Activated CD8-positive, alpha-beta memory T cell treated with anti-CD3 and anti-CD28 coated beads for 1 hour (primary cell): Measurements from ENCODE around the gene AIF1.

Experiments used
- DNase-seq, 2 donors: peaks; one replicate each; pipeline ENCODE4 v3.0.0-alpha.2; 2020; ENCODE audit warnings: low read depth in 1 of 2; ENCODE audit errors: extremely low read depth in 1 of 2

Gene AIF1

DNA sequence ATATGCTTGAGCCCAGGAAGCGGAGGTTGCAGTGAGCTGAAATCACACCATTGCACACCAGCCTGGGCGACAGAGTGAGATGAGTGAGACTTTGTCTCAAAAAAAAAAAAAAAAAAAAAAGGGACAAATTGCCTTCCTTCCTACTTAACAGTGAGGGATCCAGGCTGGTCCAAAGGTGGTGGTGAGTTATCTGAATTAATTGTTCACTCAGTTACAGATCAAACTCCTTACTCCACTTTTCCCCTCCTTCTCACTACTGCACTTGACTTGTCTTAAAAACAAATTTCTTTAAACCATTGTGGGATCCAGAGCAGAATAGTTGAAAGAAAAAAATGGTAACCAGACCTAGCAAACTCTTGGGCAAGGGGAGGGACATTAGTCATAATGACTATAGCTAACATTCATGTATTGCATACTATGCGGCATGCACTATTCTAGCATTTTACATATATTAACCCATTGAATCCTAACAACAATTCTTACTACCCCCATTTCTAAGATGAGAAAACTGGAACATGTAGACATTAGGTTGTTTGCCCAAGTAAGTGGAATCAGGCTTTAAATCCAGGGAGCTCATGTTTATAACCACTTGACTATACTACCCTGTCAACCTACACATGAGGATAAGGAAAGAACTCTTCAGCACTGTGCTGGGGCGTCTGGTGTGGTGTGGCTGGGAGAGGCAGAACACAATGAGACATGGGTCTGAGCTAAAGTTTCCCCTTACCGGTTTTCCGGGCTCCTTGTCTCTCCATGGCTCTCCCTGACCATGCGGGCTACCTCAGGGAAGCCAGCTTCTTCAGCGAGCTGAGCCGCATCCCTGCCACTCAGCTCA, 48.3 kb downstream of the AIF1 start:
- DNase-seq, result no peak

DNA sequence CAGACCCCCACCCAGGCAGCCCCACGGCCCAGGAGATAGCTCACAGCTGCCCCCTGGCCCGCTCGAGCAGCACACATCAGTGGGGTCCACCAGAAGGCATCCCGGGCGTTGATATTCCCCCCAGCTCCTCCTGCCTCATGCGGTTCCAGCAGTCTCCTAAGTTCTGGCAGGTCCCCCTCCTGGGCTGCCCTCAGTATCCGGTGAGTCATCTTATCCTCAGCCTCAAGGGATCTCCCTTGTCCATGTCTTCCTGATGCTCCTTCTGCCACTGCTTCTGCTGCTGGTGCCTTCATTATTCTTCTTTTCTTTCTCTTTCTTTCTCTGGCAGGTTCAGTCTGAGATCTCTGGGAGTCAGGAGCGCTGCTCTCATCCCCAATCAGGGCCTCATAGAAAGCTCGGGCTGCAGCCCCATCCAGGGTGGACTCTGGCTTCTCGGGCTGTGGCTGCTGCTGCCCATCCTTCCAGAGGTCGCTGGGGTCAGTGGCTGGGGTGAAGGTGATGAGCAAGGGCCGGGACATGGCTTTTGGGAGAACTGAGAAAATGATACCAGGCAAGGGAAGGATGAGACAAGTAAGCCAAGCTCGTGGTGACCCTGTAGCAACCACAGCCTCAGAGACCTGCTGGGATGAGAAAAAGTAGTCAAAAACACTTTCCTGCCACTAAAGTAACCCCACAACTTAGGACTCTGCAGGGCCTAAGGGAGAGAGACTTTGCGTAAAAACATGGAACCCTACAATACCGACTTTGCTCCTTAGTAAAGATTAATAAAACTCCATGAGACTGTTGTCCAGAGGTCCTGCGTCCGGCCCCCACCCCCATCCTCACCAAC, 49.1 kb downstream of the AIF1 start:
- DNase-seq, result no peak

GRCh38 chr6:31664790-31665500, 49.9 kb downstream of the AIF1 start, which contains the start of gene GPANK1:
GPANK1 (minus strand) TSS chr6:31664997; CDS start chr6:31664478, 519 bp downstream.
- DNase-seq, result peak; percentile 80 to 81

GRCh38 chr6:31665501-31666336, 50.7 kb downstream of the AIF1 start, which contains the start of gene CSNK2B:
CSNK2B (plus strand) TSS chr6:31666080; CDS start chr6:31666832, 752 bp downstream.
- DNase-seq, result peak; percentile 96

DNA sequence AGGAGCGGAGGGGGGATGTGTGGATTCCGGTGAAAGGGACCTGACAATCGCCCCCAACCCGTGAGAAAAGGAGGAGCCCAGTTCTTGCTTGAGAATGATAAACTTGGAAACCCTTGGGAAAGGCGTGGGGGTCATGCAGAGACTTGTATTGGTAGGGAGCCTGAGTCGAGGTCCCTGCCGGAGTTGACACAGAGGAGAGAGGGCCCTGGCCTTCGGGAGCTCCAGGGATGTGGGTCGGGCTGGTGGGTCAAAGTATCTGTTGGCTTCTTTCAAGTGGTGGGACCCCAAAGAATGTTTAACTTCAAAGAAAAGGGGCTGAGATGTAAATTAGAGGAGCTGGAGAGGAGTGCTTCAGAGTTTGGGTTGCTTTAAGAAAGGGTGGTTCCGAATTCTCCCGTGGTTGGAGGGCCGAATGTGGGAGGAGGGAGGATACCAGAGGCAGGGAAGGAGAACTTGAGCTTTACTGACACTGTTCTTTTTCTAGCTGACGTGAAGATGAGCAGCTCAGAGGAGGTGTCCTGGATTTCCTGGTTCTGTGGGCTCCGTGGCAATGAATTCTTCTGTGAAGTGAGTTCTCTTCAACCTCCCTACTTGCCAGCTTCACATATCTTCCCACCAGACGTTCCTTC, 51.4 kb downstream of the AIF1 start:
- no peak for DNase-seq
